ENCODE measurements around the gene HTT.
"Not testable (repeated sequence)": the region's sequence is repeated elsewhere in the genome, so short reads cannot be mapped to it uniquely, and the experiment has no call there.

HTT gene

DNA sequence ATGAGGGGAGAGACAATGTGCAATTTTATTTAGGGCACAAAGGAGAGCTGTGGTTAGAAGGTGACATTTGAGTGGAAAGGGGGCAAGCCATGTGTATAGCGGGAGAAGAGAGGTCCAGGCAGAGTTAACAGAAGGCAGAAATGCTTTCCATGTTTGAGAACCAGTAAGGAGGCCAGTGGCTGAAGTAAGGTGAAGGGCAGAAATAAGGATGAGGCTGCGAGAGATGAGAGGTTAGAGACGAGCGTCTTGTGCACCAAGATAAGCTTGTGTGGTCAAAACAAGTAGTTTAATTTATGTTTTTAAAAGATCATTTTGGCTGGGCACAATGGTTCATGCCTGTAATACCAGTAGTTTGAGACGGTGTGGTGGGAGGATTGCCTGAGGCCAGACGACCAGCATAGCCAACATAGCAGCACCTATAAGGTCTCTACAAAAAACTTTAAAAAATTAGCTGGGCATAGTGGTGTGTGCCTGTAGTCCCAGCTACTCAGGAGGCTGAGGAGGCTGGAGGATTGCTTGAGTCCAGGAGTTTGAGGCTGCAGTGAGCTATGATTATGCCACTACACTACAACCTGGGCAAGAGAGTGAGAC, 8.5 kb downstream of the HTT start:
- no peak for DNase-seq (ENCODE audit: low read depth in 2 of 2)

DNA sequence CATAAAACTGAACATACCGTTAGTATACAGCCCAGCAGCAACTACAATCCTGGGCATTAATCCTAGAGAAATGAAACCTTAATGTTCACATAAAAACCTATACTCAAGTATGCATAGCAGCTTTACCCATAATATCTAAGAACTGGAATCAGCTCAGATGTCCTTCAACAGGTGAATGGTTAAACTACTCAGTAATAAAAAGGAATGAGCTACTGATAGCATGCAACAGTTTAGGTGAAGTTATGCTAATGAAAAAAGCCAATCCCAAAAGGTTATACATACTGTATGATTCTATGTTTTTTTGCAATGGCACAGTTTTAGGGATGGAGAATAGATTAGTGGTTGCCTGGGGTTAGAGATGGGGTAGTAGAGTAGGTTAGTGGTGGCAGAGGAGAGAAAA, 9.3 kb downstream of the HTT start:
- no peak for DNase-seq (ENCODE audit: low read depth in 2 of 2)

DNA sequence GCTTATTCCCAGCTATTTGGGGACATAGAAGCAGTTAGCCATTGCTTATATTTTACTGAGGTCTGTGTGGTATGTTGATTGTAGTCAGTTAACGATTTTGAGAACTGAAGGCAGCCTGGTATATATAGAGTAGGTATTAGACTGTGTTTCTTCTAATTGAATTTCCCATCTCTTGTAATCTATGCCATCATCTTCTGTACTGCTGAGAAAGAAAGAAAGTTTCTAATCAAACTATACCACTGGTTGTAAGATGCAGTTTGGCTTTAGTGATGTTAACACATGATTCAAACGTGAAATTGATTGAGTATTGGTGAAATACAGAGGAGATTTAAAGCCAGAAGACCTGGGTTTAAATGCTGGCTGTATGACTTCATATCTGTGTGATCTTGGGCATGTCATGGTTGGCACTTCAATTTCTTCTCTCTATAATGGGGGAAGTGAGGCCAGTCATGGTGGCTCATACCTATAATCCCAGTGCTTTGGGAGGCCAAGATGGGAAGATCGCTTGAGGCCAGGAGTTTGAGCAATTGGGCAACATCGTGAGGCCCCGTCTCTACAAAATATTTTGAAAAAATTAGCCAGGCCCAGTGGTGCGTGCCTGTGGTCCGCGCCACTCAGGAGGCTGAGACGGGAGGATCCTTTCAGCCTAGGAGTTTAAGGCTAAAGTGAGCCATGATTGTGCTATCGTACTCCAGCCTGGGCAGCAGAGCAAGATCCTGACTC, 11.6 kb downstream of the HTT start:
- no peak for DNase-seq (ENCODE audit: low read depth in 2 of 2)

DNA sequence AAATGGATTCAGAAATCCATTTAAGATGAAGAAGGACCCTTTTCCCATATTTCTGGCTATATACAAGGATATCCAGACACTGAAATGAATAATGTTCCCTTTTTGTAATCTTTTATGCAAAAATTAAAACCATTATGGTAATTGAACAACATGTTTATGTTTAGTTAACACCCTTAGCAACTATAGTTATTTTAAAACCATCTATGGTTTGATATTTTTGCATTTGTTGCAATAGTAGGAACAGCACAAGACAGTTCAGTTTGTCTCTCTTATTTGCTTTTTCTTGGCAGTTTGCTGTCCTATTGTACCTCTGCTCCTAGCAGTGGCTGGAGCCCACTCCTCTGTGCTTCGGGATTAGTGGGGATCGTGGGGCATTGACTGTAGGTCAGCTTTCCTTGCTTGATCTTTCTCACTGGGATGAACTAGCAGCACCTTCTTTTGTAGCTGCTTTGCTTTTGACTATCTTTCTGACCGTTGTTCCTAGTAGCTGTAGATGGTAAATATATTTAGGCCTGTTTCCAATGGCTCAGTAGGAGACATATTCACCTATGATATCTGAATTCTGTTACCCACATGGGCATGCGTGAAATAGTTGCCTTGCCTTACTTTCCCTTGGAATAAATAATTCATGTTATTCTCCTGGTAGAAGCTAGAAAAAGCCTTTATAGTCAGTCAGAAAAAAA, 12.8 kb downstream of the HTT start:
- DNase-seq (ENCODE audit: low read depth in 2 of 2) = no peak

DNA sequence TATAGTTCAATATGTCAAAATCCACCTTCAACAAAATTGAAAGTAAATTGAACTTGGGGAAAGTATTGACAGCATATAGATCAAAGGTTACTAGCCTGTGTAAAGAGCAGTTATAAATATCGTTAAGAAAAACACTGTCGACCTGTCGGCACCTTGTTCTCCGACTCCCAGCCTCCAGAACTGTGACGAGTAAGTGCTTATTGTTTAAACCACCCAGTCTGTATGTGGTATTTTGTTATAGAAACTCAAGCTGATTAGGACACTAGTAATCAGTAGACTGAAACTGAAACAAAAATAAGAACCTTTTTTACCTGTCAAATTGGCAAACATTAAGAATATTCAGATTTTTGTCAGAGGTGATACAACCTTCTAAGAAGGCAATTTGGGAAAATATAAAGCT, 17.0 kb downstream of the HTT start:
- DNase-seq (ENCODE audit: low read depth in 2 of 2) = no peak

DNA sequence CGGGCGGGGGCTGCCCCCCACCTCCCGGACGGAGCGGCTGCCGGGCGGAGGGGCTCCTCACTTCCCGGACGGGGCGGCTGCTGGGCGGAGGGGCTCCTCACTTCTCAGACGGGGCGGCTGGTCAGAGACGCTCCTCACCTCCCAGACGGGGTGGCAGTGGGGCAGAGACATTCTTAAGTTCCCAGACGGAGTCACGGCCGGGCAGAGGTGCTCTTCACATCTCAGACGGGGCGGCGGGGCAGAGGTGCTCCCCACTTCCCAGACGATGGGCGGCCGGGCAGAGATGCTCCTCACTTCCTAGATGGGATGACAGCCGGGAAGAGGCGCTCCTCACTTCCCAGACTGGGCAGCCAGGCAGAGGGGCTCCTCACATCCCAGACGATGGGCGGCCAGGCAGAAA, 20.2 kb downstream of the HTT start:
- not testable (repeated sequence) for DNase-seq (ENCODE audit: low read depth in 2 of 2)

DNA sequence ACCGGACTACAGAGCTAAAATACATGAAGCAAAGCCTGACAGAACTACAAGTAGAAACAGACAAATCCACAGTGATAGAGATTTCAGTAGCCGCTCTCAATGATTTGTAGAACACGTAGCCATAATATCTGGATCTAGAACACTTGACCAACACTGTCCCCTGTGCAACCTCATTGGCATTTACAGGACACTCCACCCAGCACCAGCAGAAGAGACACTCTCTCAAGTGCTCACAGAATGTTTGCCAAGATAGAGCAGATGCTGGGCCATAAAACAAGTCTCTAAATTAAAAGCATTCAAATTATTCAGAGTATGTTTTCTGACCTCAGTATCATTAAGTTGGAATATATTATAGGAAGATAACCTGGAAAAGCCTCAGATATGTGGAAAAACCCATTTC, 21.7 kb downstream of the HTT start:
- DNase-seq (ENCODE audit: low read depth in 2 of 2) = no peak

DNA sequence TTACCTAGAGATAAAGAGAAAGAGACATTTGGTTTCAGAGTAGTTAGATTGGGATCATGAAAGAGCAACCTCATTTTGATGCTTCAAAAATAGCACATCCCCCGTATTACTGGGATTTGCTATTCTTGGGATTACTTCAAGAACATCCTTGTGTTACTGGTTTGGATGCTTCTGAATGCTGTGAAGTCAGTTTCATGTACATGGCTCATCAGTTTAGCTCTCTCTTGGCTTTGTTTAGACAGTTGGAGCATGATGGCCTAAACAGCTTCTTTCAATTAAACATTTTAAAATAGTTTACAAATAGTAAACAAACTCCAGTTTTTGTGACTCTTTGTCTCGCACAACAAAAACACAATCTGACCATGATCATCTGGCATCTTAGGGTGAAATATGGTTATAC, 23.9 kb downstream of the HTT start:
- no peak for DNase-seq (ENCODE audit: low read depth in 2 of 2)

DNA sequence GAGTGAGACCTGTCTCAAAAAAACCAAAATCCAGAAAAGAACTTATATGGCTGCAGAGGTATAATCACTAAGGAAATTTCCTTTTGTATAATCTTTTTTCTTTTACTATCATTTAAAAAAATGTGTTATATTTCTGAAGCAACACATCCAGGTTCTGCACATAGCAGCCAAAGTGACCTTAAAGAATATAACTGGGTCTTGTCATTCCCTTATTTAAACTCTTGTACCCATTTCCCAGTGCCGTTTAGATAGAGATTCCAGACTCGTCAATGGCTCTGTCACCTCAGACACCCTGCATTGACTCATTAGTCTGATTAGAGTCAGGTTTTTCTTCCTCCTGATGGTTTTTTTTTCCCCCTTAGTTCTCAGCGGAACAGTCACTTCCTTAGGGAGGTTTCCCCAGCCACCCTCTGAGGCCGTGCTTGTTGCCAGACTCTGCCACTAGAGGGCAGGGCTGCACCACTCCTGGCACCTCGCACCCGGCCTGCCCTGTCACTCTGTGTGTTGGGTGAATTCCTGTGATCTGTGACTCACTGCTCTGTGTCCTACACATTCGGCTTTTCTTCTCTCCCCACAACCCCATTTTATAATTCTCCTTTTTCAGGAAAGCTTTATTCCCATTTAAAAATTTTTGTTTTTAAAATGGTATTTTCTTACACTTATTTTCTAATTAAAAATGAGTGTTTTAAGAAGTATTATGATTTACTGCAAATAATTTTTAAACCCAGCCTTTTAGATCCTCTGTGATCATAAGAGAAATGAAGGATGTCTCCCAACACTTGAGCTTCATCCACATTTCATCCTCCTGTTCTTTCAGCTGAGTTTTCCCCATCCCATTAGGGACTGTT, 32.1 kb downstream of the HTT start:
- DNase-seq (ENCODE audit: low read depth in 2 of 2) = peak; percentile 82 to 84

DNA sequence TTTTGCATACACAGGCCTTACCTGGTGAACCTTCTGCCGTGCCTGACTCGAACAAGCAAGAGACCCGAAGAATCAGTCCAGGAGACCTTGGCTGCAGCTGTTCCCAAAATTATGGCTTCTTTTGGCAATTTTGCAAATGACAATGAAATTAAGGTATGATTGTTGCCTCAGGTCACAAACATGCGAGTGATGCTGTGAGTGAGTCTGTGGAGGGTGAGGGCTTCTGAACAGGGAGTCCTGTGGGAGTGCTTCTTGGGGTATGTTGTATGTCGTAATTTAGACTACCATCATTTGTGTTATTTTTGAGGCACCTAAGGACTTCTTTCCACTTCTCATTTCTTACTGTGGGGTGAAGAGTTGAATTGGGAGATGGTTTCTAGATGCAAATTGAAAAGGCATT, 32.8 kb downstream of the HTT start:
- DNase-seq (ENCODE audit: low read depth in 2 of 2) = no peak

DNA sequence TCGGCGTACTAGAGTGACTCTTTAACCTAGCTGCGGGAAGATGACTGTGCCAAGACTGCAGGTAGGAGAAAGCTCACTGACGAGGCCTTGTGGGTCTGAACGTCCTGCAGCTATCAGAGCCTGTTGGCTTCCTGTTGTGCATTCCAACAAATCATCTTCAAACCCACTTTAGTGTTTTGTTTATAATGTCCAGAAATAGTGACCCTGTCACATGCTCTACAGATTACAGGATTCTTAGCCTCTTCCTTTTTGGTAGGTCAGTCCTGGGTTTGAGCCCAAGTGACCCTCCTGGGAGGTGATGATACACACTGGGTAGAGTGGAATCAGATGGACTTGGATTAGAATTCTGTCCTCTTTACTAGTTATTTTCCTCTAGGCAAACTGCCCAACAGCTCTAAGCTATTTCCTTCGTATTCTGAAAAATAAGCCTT, 33.2 kb downstream of the HTT start:
- DNase-seq (ENCODE audit: low read depth in 2 of 2) = no peak

DNA sequence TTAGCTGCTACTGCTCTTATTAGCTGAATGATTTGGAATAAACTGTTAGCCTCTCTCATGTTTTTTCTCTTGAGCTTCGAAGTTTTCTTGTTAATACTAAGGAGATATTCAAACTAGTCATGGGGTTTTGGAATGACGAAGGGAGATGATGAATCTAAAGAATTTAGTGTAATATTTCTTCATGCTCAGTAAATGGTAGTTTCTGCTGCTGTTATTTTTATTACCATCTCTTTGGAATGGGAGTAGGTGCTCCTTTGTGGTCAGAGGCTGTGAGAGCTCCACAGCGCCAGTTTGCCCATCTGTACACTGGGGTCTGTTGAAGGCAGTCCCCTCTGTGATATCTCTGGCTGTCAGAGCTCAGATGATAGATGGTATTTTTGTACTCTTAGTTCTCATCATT, 33.7 kb downstream of the HTT start:
- no peak for DNase-seq (ENCODE audit: low read depth in 2 of 2)

DNA sequence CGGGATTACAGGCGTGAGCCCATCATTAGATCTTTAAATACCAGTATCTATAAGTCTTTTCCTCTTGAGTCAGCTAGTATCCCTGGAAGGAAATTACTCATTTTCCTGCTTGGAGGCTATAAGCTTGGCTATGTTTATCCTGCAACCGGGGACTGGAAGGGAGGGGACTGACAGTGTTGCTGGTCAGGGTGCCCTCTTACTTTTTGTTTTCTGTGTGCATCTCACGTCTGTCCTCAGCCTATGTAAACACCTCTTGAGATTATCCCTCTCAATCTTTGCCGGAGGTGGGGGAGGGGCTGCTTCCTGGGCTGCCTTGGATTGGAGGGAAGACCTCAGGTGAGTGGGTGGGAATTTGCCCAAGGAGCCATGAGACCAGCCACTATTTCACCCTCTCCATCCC, 37.0 kb downstream of the HTT start:
- DNase-seq (ENCODE audit: low read depth in 2 of 2) = no peak

DNA sequence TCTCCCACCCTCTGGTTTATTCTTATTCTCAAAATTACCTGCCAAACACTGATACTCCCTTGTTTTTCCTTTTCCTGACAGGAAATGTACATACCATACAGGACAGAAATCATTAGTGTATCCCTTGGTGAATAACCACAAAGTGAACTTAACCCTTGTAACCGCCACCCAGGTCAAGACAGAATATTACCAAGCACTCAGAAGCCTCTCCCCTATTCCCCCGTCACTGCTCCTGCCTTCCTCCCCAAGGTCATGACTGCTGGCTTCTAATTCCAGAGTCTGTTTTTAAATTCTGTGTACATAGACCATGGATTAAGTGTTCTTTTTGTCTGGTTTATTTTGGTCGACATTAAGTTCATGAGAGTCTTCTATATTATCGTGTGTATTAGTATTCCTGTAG, 37.7 kb downstream of the HTT start:
- no peak for DNase-seq (ENCODE audit: low read depth in 2 of 2)

DNA sequence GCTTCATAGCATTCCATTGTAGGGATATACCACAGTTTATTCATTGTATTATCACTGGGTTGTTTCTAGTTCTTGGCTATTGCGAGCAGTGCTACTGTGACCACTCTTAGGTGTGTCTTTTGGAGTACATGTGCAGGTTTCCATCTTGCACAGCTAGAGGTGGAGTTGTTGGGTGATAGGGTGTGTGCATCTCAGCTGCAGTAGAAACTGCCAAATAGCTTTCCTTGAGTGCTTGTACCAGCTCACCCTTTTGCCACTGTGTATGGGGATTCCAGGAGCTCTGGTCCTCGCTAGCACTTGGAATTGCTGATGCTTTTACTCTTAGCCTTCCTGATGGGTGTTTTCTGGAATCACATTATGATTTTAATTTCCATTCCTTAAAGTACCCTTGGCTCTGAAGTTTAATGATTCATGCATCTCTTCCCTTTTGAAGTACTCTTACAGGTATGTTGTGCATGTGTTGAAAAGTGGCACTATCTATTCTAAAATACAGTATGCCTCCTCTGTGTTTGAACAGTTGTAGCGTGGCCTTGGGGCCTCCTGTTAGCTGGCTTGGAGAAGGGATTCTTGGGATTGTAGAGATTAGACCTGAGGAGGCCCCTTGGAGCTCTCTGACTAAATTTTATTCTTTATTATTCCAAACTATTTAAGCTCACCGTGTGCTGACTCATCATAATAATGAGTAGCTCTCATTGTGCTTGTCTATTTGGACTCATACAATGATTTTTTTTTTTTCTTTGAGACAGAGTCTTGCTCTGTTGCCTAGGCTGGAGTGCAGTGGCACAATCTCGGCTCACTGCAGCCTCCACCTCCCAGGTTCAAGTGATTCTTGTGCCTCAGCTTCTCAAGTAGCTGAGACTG, 38.4 kb downstream of the HTT start:
- DNase-seq (ENCODE audit: low read depth in 2 of 2) = no peak

DNA sequence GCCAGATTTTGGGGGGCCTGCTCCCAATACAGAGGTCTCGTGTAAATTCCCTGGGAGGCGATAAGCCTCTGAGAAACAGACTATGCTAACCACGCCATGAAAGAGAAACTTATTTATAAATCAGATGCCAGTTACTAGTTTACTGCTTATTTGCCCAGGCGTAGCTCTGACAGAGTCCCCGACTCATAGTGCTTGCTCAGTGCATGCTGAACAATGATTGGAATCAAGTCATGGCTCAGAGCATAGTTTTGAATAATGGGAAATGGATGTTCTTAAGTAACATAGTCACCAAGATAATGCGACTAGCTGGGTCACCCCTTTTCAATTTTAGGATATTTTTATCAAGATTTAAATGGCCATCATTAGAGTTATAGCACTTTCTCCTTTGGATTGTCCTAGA, 39.9 kb downstream of the HTT start:
- DNase-seq (ENCODE audit: low read depth in 2 of 2) = no peak

DNA sequence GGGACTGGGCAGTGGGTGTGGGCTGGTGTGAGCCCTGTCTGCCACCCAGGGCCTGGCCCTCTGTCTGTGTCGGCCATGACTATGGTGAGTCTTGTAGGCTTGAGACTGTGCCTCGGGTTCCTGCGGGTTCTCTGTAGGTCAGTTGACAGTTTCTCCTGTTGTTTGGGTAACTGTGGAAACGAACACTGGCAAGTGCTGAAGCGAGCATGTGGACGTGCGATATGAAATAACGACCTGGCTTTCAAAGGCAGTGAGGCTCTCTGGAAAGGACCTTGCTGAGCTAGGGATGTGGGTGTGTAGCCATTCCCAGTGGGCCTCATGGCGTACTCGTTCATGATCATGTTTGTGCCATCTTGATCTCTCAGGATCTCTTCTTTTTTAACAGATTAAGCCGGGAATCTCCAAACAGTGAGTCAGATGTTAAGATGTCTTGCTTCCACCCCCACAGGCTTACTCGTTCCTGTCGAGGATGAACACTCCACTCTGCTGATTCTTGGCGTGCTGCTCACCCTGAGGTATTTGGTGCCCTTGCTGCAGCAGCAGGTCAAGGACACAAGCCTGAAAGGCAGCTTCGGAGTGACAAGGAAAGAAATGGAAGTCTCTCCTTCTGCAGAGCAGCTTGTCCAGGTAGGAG, 41.3 kb downstream of the HTT start:
- DNase-seq (ENCODE audit: low read depth in 2 of 2) = no peak

DNA sequence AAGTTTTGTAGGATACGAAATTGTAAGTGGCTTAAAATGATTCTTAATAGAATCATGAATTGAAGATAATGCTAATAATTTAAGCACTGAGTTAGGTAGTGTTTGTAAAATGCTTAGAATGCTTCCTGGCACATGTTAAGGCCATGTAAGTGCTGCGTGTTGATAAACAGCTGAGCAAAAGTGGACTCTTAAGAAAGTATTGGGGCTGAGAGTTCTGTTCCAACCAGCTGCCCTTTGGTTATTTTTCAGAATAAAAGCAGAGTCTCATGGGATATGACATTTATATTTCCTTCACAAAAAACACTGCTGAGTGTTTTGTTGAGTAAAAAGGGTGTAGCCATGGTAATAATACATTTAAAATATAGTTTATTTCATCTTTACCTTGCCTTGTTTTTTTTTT, 42.5 kb downstream of the HTT start:
- no peak for DNase-seq (ENCODE audit: low read depth in 2 of 2)

DNA sequence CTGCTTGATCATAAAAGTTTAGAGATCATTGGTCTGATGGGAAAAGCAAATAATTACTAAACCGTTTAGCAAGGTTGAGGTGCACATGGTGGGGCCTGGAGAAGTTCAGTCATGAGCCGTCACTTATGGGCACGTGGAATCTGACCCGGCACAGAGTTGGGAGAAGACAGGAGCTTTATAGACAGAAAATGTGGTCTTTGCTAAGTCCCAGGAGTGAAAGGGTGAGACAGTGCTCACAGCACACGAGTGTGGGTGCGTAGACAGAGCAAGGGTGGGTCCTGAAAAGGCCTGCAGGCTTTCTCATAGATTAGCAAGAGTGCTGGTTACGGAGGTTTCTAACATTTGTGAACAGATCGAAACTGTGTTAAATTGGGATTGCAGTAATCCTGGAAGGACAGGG, 43.8 kb downstream of the HTT start:
- DNase-seq (ENCODE audit: low read depth in 2 of 2) = no peak

DNA sequence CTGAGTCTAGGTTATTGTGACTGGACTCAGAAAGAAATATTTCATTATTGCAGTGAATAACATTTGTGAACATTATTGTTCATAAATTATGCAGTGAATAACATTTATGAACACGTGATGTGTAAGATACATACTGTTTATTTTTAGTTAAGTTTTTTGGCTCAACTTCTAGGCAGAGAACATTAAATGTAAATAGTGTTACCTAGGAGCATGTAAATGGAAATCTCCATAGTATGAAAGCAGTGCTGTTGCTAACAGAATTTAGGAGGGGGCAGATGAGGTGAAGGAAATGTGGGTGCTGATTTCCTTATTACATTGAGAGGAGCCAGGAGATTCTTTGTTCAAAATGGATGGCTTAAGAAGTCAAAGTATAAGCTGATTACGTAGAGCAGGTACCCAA, 45.0 kb downstream of the HTT start:
- DNase-seq (ENCODE audit: low read depth in 2 of 2) = no peak

DNA sequence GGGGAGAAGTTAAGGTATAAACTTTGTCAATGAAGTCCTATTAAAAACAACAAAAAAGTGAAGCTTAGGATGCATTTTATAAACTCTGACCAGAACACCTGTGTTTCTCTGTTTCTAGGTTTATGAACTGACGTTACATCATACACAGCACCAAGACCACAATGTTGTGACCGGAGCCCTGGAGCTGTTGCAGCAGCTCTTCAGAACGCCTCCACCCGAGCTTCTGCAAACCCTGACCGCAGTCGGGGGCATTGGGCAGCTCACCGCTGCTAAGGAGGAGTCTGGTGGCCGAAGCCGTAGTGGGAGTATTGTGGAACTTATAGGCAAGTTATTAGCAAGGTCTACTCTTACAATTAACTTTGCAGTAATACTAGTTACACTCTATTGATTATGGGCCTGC, 46.6 kb downstream of the HTT start:
- DNase-seq (ENCODE audit: low read depth in 2 of 2) = no peak

Data from stimulated activated CD8-positive, alpha-beta memory T cell treated with anti-CD3 and anti-CD28 coated beads, Interleukin-15, amount 100 ng/mL, for 48 hours (primary cell).